GM10847 (cell line): ENCODE measurements around the gene UACA.

Source experiments
- POLR2A ChIP-seq: IDR thresholded peaks from 2 replicates; pipeline ENCODE4 v1.6.1; 2011; ENCODE audit not compliant: insufficient read length; ENCODE audit errors: extremely low read depth

The UACA gene

GRCh38 chr15:70632491-70633102, 130.8 kb downstream of the UACA start:
- no peak for TF ChIP-seq POLR2A

- TF ChIP-seq POLR2A, result no peak
Measured at GRCh38 chr15:70632079-70632478, 131.3 kb downstream of the UACA start.

GRCh38 chr15:70629735-70630273, 133.6 kb downstream of the UACA start:
- TF ChIP-seq POLR2A, result no peak

- TF ChIP-seq POLR2A, result no peak
Measured at GRCh38 chr15:70628549-70628896, 134.8 kb downstream of the UACA start.

- TF ChIP-seq POLR2A, result no peak
Measured at GRCh38 chr15:70627734-70628548, 135.4 kb downstream of the UACA start.

GRCh38 chr15:70627322-70627721, 136.0 kb downstream of the UACA start:
- TF ChIP-seq POLR2A, result no peak

GRCh38 chr15:70625438-70625837, 137.9 kb downstream of the UACA start:
- TF ChIP-seq POLR2A, result no peak

- no peak for TF ChIP-seq POLR2A
Measured at GRCh38 chr15:70625011-70625410, 138.3 kb downstream of the UACA start.

- no peak for TF ChIP-seq POLR2A
Measured at GRCh38 chr15:70618929-70619328, 144.4 kb downstream of the UACA start.

GRCh38 chr15:70617911-70618287, 145.5 kb downstream of the UACA start:
- TF ChIP-seq POLR2A, result no peak

- TF ChIP-seq POLR2A, result no peak
Measured at GRCh38 chr15:70617076-70617910, 146.1 kb downstream of the UACA start.

- no peak for TF ChIP-seq POLR2A
Measured at GRCh38 chr15:70615435-70616310, 147.7 kb downstream of the UACA start.

- no peak for TF ChIP-seq POLR2A
Measured at GRCh38 chr15:70614221-70614620, 149.1 kb downstream of the UACA start.

GRCh38 chr15:70613271-70613670, 150.1 kb downstream of the UACA start:
- no peak for TF ChIP-seq POLR2A

- TF ChIP-seq POLR2A, result no peak
Measured at GRCh38 chr15:70611286-70611685, 152.1 kb downstream of the UACA start.

GRCh38 chr15:70610541-70610940, 152.8 kb downstream of the UACA start:
- TF ChIP-seq POLR2A, result no peak
